ENCODE data around the gene SSH2.
"Not testable (repeated sequence)": the region's sequence is repeated elsewhere in the genome, so short reads cannot be mapped to it uniquely, and the experiment has no call there.

SSH2 gene

GRCh38 chr17:29669266-29669665 is 260.8 kb downstream of the SSH2 start:
- no peak for DNase-seq (ENCODE audit: low read depth in 2 of 2)

- no peak for DNase-seq (ENCODE audit: low read depth in 2 of 2)
Measured at GRCh38 chr17:29667969-29668368, 262.1 kb downstream of the SSH2 start.

- DNase-seq (ENCODE audit: low read depth in 2 of 2): no peak
Measured at GRCh38 chr17:29665481-29665810, 264.6 kb downstream of the SSH2 start.

GRCh38 chr17:29664743-29665480 is 265.1 kb downstream of the SSH2 start:
- DNase-seq (ENCODE audit: low read depth in 2 of 2): no peak

GRCh38 chr17:29663155-29663554 is 266.9 kb downstream of the SSH2 start:
- DNase-seq (ENCODE audit: low read depth in 2 of 2): no peak

GRCh38 chr17:29661213-29661612 is 268.8 kb downstream of the SSH2 start:
- DNase-seq (ENCODE audit: low read depth in 2 of 2): no peak

- DNase-seq (ENCODE audit: low read depth in 2 of 2): no peak
Measured at GRCh38 chr17:29659155-29659554, 270.9 kb downstream of the SSH2 start.

- DNase-seq (ENCODE audit: low read depth in 2 of 2): no peak
Measured at GRCh38 chr17:29655323-29655722, 274.7 kb downstream of the SSH2 start.

GRCh38 chr17:29653995-29654714 is 275.9 kb downstream of the SSH2 start:
- DNase-seq (ENCODE audit: low read depth in 2 of 2): no peak

- no peak for DNase-seq (ENCODE audit: low read depth in 2 of 2)
Measured at GRCh38 chr17:29652976-29653375, 277.1 kb downstream of the SSH2 start.

- not testable (repeated sequence) for DNase-seq (ENCODE audit: low read depth in 2 of 2)
Measured at GRCh38 chr17:29651913-29652312, 278.1 kb downstream of the SSH2 start.

- no peak for DNase-seq (ENCODE audit: low read depth in 2 of 2)
Measured at GRCh38 chr17:29650396-29650795, 279.6 kb downstream of the SSH2 start.

GRCh38 chr17:29649359-29649758 is 280.7 kb downstream of the SSH2 start:
- no peak for DNase-seq (ENCODE audit: low read depth in 2 of 2)

GRCh38 chr17:29648005-29648404 is 282.0 kb downstream of the SSH2 start:
- no peak for DNase-seq (ENCODE audit: low read depth in 2 of 2)

- no peak for DNase-seq (ENCODE audit: low read depth in 2 of 2)
Measured at GRCh38 chr17:29645515-29646051, 284.4 kb downstream of the SSH2 start.

- DNase-seq (ENCODE audit: low read depth in 2 of 2): no peak
Measured at GRCh38 chr17:29643817-29644160, 286.2 kb downstream of the SSH2 start.

- no peak for DNase-seq (ENCODE audit: low read depth in 2 of 2)
Measured at GRCh38 chr17:29642171-29642611, 287.8 kb downstream of the SSH2 start.

- DNase-seq (ENCODE audit: low read depth in 2 of 2): no peak
Measured at GRCh38 chr17:29640981-29641642, 288.9 kb downstream of the SSH2 start.

GRCh38 chr17:29640413-29640812 is 289.6 kb downstream of the SSH2 start:
- no peak for DNase-seq (ENCODE audit: low read depth in 2 of 2)

GRCh38 chr17:29633886-29634285 is 296.1 kb downstream of the SSH2 start:
- no peak for DNase-seq (ENCODE audit: low read depth in 2 of 2)

GRCh38 chr17:29630630-29631193 is 299.3 kb downstream of the SSH2 start:
- no peak for DNase-seq (ENCODE audit: low read depth in 2 of 2)

GRCh38 chr17:29629839-29630238 is 300.2 kb downstream of the SSH2 start:
- no peak for DNase-seq (ENCODE audit: low read depth in 2 of 2)

All from stimulated activated CD4-positive, alpha-beta T cell treated with anti-CD3 and anti-CD28 coated beads, Interleukin-1b, Interleukin-23, amount 100 ng/mL, for 4 hours (primary cell).